LHCN-M2 (cell line): ENCODE data around the gene MEPE. TPM values are rescaled to one million over a fixed set of nuclear protein-coding genes. Genes with fewer than 3 reads are reported as not detected.
A peak's percentile ranks its signal among the peaks of the same experiment; 100 is the strongest.
"Not testable (repeated sequence)": the region's sequence is repeated elsewhere in the genome, so short reads cannot be mapped to it uniquely, and the experiment has no call there.

Experiments
- DNase-seq: peaks from one replicate; pipeline ENCODE4 v3.0.0-alpha.2; 2012; ENCODE audit warnings: low read depth
- total RNA-seq: library from RNA; depleted of rRNA; stranded (reverse); fragments of >200 nt; gene quantifications from 2 replicates; pipeline ENCODE4 v1.2.3, GENCODE V29; 2014; rRNA removed

The MEPE gene
- total RNA-seq, 1 experiment from 2014 or later, result not detected

- no peak for DNase-seq
Measured at GRCh38 chr4:87882861-87883260, 50.1 kb downstream of the MEPE start.

- no peak for DNase-seq
Measured at GRCh38 chr4:87884976-87885549, 52.3 kb downstream of the MEPE start.

GRCh38 chr4:87886083-87886482 is 53.3 kb downstream of the MEPE start:
- DNase-seq, result no peak

GRCh38 chr4:87890753-87891152 is 58.0 kb downstream of the MEPE start:
- DNase-seq, result not testable (repeated sequence)

- DNase-seq, result peak; percentile 79
Measured at GRCh38 chr4:87895964-87896621, 63.3 kb downstream of the MEPE start.

Other genes starting within 250 kb of the MEPE start
- not detected in 2 replicates for gene DSPP, start 224.4 kb upstream of the MEPE start, total RNA-seq
- not detected in 2 replicates for gene DMP1, start 182.7 kb upstream of the MEPE start, total RNA-seq
- not detected in 2 replicates for gene IBSP, start 33.4 kb upstream of the MEPE start, total RNA-seq
- 0.11 TPM in 1 of 2 replicates, not detected in the other for gene SPP1, start 142.7 kb downstream of the MEPE start, total RNA-seq
- gene PKD2, start 174.7 kb downstream of the MEPE start, total RNA-seq, result 42.1 and 57.7 TPM in 2 replicates